ENCODE measurements around the gene RTP4. TPM values are rescaled to one million over a fixed set of nuclear protein-coding genes. Genes with fewer than 3 reads are reported as not detected.
"Not testable (repeated sequence)": the region's sequence is repeated elsewhere in the genome, so short reads cannot be mapped to it uniquely, and the experiment has no call there.

Gene RTP4
- total RNA-seq, 2 experiments from 2014 or later: 12.9 to 14.8 TPM

DNA sequence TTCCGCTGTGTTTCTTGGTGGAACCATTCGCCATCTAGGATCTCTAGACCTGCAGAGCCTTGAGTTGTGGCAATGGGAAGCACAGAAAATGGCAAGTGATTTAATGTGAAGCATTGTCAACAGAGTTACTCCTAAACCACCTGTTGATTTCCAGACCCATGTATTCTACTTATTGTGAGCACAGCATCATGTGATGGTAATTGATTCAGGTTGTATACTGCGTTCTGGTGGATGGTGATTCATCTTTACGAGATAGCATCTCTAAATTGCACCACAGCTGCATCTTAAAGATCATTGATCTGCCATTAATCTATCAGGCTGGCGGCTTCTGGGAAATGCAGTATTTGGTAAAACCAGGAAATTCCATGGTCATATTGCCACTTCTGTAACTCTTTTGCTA is 7.4 kb downstream of the RTP4 start:
- DNase-seq: no peak
- no peak overlapping the region for H3K27ac Mint-ChIP-seq
- POLR2A ChIA-PET: no interaction called here

DNA sequence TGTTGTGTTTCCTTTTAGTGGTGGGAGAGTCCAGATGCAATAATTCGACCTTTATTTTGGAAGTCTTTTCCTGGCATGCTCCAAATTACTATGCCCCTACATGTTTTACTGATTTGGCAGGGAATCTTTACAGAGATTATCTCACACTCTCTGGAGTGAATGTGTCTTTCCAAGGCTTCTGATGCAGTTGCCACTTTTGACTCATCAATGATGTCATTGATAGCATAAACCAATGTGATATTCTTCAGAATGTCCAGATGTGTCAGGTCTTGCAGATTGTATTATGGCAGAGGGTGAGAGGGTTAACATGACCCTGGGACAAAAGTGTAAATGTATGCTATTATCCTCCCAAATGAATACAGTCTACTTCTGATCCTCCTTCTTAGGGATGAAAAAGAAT is 9.7 kb downstream of the RTP4 start:
- ATAC-seq (no peak), DNase-seq (no peak)
- CTCF ChIA-PET: interaction anchor here (0.6 kb wide), 1 partner anchor 1505 kb away, joined by 3 read pairs; no protein-coding TSS in a partner anchor
- H3K4me3 Mint-ChIP-seq: no peak overlapping the region
- H3K27me3 Mint-ChIP-seq (ENCODE audit: low read depth): no peaks in the 10 kb centered on the region
- H3K36me3 Mint-ChIP-seq (ENCODE audit: low read depth): peaks cover 54% of the 10 kb centered on the region
- H3K27ac Mint-ChIP-seq: no peak overlapping the region
- POLR2A ChIA-PET: interaction anchor here (0.9 kb wide), 1 partner anchor 11 kb away, joined by 3 read pairs; no protein-coding TSS in a partner anchor
- peaks cover 3% of the 10 kb centered on the region for H3K9me3 Mint-ChIP-seq (ENCODE audit: insufficient read depth)
- H3K4me1 Mint-ChIP-seq (ENCODE audit: low read depth): peaks cover 5% of the 10 kb centered on the region

More for the DNA sequence above, 7.4 kb downstream of the RTP4 start:
- Mint-ChIP-seq H3K4me3 (no peak overlapping the region), H3K4me1 (ENCODE audit: low read depth) (peaks cover 8% of the 10 kb centered on the region), H3K27me3 (ENCODE audit: low read depth) (no peaks in the 10 kb centered on the region), H3K9me3 (ENCODE audit: insufficient read depth) (peaks cover 3% of the 10 kb centered on the region), H3K36me3 (ENCODE audit: low read depth) (peaks cover 76% of the 10 kb centered on the region)
- CTCF ChIA-PET: no interaction called here
- ATAC-seq: no peak

DNA sequence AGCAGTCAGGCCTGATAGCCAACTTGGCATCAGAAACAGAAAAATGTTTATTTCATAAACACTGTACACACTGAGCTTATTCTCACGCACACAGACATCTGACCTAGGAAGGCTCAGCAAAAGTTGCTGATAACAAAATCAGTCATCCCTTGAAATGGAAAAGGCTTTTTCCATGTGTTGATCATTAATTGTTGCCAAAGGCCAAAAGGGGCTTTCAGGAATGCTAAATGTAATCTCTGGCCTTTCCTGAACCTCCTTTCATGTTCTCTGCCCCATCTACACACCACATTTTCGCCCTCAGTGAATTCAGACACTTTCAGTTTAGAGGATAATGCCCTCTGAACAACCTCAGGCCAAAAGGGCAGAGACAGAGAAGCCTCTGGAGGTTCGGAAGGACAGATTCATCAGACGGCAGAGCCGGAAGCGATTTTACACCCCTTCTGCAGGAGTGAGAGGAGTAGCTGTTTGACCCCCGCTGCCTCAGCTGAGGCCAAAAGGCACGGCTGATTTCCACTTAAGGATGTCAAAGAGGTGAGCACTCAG is 14.5 kb downstream of the RTP4 start:
- ATAC-seq (no peak), DNase-seq (no peak)
- Mint-ChIP-seq H3K36me3 (ENCODE audit: low read depth) (peaks cover 8% of the 10 kb centered on the region), H3K27ac (no peak overlapping the region), H3K27me3 (ENCODE audit: low read depth) (peaks cover 11% of the 10 kb centered on the region), H3K4me1 (ENCODE audit: low read depth) (peaks cover 5% of the 10 kb centered on the region), H3K9me3 (ENCODE audit: insufficient read depth) (peaks cover 4% of the 10 kb centered on the region), H3K4me3 (no peak overlapping the region)
- POLR2A ChIA-PET: no interaction called here
- CTCF ChIA-PET: no interaction called here

DNA sequence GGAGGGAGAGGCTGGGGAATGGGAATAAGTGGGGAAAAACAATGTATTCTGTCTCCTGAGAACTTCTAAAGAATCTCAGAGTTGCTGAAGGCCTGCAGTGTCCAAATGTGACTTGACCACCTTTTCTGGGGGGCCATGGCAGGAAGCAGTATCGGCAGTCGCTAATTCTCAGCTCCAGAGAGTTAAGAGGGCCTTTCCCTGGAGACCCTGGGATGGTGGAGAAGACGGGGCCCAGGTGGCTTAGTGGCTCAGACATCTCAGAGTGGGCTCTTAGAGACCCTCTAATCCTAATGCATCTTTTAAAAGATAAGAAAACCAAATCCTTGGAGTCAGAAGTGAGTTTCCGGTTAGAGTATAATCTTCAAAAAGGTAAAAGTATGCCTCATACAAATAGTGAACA is 15.1 kb downstream of the RTP4 start:
- H3K9me3 Mint-ChIP-seq (ENCODE audit: insufficient read depth): peaks cover 4% of the 10 kb centered on the region
- H3K27me3 Mint-ChIP-seq (ENCODE audit: low read depth): peaks cover 15% of the 10 kb centered on the region
- ATAC-seq: no peak
- H3K4me1 Mint-ChIP-seq (ENCODE audit: low read depth): peaks cover 5% of the 10 kb centered on the region
- H3K36me3 Mint-ChIP-seq (ENCODE audit: low read depth): peaks cover 3% of the 10 kb centered on the region
- ChIA-PET POLR2A (no interaction called here), CTCF (interaction anchor here (0.8 kb wide), 1 partner anchor 63 kb away, joined by 3 read pairs; no protein-coding TSS in a partner anchor)
- H3K4me3 Mint-ChIP-seq: no peak overlapping the region
- no peak for DNase-seq
- H3K27ac Mint-ChIP-seq: no peak overlapping the region

DNA sequence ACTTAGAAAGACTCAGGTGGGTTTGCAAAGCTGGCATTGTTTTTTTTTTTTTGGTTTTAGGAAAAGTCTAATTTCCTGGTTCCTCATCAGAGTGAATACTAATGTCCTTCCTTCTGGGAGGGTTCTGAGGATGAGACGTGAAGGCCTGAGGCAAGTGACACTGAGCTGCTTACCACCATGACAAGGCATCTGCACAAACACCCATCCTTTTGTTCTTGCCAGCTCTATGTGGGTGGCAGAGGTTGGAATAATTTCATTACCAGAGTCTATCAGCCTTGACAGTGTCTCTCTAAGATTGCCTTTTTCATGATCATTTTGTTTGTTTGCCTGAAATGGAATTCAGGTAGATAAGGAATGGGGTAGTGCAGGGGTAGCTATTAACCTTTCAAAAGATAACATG is 17.1 kb downstream of the RTP4 start:
- CTCF ChIA-PET: no interaction called here
- no peak for ATAC-seq
- Mint-ChIP-seq H3K36me3 (ENCODE audit: low read depth) (no peaks in the 10 kb centered on the region), H3K27me3 (ENCODE audit: low read depth) (peaks cover 34% of the 10 kb centered on the region), H3K9me3 (ENCODE audit: insufficient read depth) (peaks cover 4% of the 10 kb centered on the region), H3K4me1 (ENCODE audit: low read depth) (peaks cover under 1% of the 10 kb centered on the region), H3K27ac (no peak overlapping the region), H3K4me3 (no peak overlapping the region)
- POLR2A ChIA-PET: no interaction called here
- DNase-seq: no peak

DNA sequence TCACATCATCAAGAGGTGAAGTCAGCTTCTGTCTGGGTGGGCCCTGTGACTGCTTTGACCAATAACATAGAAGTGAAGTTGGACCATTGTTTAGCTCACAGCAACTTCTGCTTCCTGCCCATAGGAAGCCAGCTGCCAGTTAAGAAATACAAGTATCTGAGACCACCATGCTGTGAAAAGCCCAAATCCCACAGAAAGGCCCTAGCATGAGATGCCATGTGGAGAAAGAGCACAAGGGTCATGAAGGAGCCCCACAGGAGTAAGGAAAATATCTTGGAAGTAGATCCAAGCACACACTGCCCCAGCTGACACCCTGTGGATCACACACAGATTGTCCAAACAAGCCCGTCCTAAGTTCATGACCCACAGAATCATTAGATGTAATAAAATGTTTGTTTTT is 28.5 kb downstream of the RTP4 start:
- Mint-ChIP-seq H3K27me3 (ENCODE audit: low read depth) (peaks cover 34% of the 10 kb centered on the region), H3K27ac (no peak overlapping the region), H3K4me3 (no peak overlapping the region), H3K4me1 (ENCODE audit: low read depth) (no peaks in the 10 kb centered on the region), H3K36me3 (ENCODE audit: low read depth) (no peaks in the 10 kb centered on the region), H3K9me3 (ENCODE audit: insufficient read depth) (no peaks in the 10 kb centered on the region)
- ATAC-seq: no peak
- CTCF ChIA-PET: interaction anchor here (2.8 kb wide), 1 partner anchor 283 kb away, joined by 6 read pairs; no protein-coding TSS in a partner anchor
- DNase-seq: no peak
- POLR2A ChIA-PET: no interaction called here

DNA sequence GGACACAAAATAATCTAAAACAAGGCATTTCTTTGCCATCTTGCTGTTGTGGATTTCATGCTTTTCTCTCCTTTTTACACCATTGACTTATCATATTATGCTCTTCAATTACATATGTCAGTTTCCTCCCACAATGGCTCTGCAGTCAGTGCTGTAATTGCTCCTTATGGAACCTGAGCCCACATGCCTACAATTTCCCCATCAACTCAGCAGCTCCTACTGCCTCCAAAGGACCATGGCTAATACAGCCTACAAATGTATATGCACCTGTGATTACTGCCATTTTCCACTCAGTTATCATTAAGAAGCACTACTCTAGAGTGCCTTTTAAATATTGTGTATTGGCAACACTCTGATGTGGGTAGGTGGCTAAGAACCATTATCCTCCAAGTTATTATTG is 30.8 kb downstream of the RTP4 start:
- POLR2A ChIA-PET: no interaction called here

DNA sequence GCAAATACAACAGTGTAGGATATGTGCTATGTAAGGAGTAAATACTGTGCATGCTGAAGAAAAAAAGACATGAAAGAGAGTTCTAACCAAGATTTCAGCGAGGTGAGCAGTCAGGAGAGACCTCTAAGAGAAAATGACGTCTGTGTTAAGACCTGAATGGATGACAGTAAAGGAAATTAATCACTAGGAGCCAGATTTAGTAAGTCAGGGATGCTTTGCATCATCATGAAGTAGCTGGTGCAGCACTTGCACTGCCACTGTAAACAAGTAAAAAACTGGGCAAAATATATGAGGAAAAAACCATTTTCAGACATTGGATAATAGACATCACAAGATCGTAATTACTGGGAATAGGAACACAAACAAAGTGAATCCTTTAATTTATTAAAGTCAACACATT is 32.6 kb downstream of the RTP4 start:
- POLR2A ChIA-PET: no interaction called here
- no peak for ATAC-seq

More for the DNA sequence above, 30.8 kb downstream of the RTP4 start:
- DNase-seq: no peak
- no peak overlapping the region for H3K27ac Mint-ChIP-seq
- H3K9me3 Mint-ChIP-seq (ENCODE audit: insufficient read depth): no peaks in the 10 kb centered on the region
- H3K36me3 Mint-ChIP-seq (ENCODE audit: low read depth): no peaks in the 10 kb centered on the region
- H3K27me3 Mint-ChIP-seq (ENCODE audit: low read depth): peaks cover 28% of the 10 kb centered on the region
- ATAC-seq: no peak
- no peak overlapping the region for H3K4me3 Mint-ChIP-seq
- no peaks in the 10 kb centered on the region for H3K4me1 Mint-ChIP-seq (ENCODE audit: low read depth)
- CTCF ChIA-PET: interaction anchor here (1.0 to 1.1 kb wide), 3 partner anchors 9 to 280 kb away, joined by 3 to 4 read pairs (median 3); no protein-coding TSS in a partner anchor

DNA sequence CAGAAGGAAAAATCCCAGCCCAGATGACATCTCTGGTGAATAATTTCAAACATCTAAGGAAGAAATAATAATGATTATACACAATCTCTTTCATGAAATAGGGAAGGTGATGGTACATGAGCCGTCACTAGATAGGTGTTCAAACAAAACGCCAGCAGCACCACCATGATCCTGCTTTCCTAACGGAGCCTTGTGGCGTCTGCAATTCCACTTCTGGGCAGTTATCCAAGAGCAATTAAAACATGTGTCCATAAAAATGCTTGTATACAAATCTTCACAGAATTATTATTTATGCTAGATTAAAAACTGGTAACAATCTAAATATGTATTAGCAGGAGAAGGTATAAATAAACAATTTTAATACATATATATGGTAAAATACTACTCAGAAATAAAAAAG is 33.7 kb downstream of the RTP4 start:
- no peaks in the 10 kb centered on the region for H3K36me3 Mint-ChIP-seq (ENCODE audit: low read depth)
- ChIA-PET POLR2A (no interaction called here), CTCF (no interaction called here)
- ATAC-seq: no peak
- no peaks in the 10 kb centered on the region for H3K9me3 Mint-ChIP-seq (ENCODE audit: insufficient read depth)
- no peak overlapping the region for H3K4me3 Mint-ChIP-seq
- H3K27me3 Mint-ChIP-seq (ENCODE audit: low read depth): peaks cover 32% of the 10 kb centered on the region
- H3K4me1 Mint-ChIP-seq (ENCODE audit: low read depth): no peaks in the 10 kb centered on the region
- no peak for DNase-seq
- H3K27ac Mint-ChIP-seq: no peak overlapping the region

More for the DNA sequence above, 32.6 kb downstream of the RTP4 start:
- DNase-seq: no peak
- Mint-ChIP-seq H3K9me3 (ENCODE audit: insufficient read depth) (no peaks in the 10 kb centered on the region), H3K27ac (no peak overlapping the region), H3K36me3 (ENCODE audit: low read depth) (no peaks in the 10 kb centered on the region), H3K4me1 (ENCODE audit: low read depth) (no peaks in the 10 kb centered on the region), H3K4me3 (no peak overlapping the region), H3K27me3 (ENCODE audit: low read depth) (peaks cover 30% of the 10 kb centered on the region)
- CTCF ChIA-PET: interaction anchor here (1.0 kb wide), 1 partner anchor 9 kb away, joined by 3 read pairs; no protein-coding TSS in a partner anchor

DNA sequence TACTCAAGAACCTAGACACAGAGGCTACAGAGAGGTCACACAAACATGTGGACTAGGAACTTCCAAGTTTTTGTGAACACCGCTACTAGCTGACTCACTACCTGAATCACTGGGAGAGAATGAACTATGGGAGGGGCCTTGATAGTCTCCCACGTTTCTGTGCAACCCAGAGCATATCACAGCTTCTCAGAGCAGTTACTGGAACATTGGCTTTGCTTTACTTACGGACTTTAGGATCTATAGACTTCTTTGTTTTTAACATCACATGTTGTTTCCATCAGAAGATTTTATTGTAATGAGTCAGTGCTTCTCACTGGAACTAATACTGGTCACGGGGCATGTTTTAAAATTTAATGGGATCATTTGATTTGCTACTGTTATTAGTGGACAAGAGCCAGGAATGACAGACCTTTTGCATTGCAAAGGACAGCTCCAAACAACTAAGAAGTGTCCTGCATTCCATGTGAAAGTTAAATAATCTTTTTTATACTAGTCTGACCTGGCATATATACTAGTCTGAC is 35.6 kb downstream of the RTP4 start:
- no peak overlapping the region for H3K27ac Mint-ChIP-seq
- H3K4me3 Mint-ChIP-seq: no peak overlapping the region
- CTCF ChIA-PET: interaction anchor here (2.1 kb wide), 1 partner anchor 276 kb away, joined by 7 read pairs; no protein-coding TSS in a partner anchor
- no peak for DNase-seq
- no peak for ATAC-seq
- H3K4me1 Mint-ChIP-seq (ENCODE audit: low read depth): no peaks in the 10 kb centered on the region
- peaks cover 29% of the 10 kb centered on the region for H3K27me3 Mint-ChIP-seq (ENCODE audit: low read depth)
- POLR2A ChIA-PET: no interaction called here
- H3K9me3 Mint-ChIP-seq (ENCODE audit: insufficient read depth): no peaks in the 10 kb centered on the region
- H3K36me3 Mint-ChIP-seq (ENCODE audit: low read depth): no peaks in the 10 kb centered on the region

DNA sequence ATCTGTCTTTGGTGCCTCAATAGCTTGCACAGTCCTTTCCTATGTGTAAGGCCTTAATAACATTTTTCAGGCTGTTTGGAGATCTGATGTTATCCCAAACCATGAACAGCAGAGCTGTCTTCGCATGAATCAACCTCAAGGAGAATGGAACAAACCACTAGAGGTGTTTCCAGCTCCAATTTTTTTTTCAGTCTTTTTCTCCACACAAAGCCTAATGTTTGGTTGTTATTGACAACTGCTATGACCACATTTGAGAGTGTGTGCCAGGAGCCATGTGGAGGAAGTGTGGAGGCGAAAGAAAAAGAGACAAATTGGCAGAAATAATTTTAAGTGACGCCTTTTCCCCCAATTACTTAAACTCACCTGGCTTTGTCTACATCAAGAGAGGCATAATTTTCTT is 38.7 kb downstream of the RTP4 start:
- ATAC-seq (no peak), DNase-seq (no peak)
- Mint-ChIP-seq H3K9me3 (ENCODE audit: insufficient read depth) (no peaks in the 10 kb centered on the region), H3K27ac (no peak overlapping the region), H3K4me1 (ENCODE audit: low read depth) (no peaks in the 10 kb centered on the region), H3K36me3 (ENCODE audit: low read depth) (no peaks in the 10 kb centered on the region), H3K4me3 (no peak overlapping the region), H3K27me3 (ENCODE audit: low read depth) (peaks cover 17% of the 10 kb centered on the region)
- ChIA-PET CTCF (interaction anchor here (1.7 kb wide), 2 partner anchors 88 to 273 kb away, joined by 3 to 6 read pairs; no protein-coding TSS in a partner anchor), POLR2A (no interaction called here)

DNA sequence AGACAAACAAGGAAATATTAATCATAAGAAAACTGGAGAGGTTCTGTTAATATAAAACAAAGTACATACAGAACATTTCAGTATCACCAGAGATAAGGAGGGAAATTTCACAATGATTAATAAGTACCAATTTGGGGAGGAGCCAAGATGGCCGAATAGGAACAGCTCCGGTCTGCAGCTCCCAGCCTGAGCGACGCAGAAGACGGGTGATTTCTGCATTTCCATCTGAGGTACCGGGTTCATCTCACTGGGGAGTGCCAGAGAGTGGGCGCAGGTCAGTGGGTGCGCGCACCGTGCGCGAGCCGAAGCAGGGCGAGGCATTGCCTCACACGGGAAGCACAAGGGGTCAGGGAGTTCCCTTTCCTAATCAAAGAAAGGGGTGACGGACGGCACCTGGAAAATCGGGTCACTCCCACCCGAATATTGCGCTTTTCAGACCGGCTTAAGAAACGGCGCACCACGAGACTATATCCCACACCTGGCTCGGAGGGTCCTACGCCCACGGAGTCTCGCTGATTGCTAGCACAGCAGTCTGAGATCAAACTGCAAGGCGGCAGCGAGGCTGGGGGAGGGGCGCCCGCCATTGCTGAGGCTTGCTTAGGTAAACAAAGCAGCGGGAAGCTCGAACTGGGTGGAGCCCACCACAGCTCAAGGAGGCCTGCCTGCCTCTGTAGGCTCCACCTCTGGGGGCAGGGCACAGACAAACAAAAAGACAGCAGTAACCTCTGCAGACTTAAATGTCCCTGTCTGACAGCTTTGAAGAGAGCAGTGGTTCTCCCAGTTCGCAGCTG is 44.0 kb downstream of the RTP4 start:
- H3K4me1 Mint-ChIP-seq (ENCODE audit: low read depth); H3K27ac Mint-ChIP-seq; DNase-seq; H3K36me3 Mint-ChIP-seq (ENCODE audit: low read depth); H3K4me3 Mint-ChIP-seq; CTCF ChIA-PET; H3K9me3 Mint-ChIP-seq (ENCODE audit: insufficient read depth); POLR2A ChIA-PET; ATAC-seq: not testable (repeated sequence)
- peaks cover 10% of the 10 kb centered on the region for H3K27me3 Mint-ChIP-seq (ENCODE audit: low read depth)
